SJCRH30 (cell line): ENCODE data around the gene MED23. TPM values are rescaled to one million over a fixed set of nuclear protein-coding genes. Genes with fewer than 3 reads are reported as not detected.
A peak's percentile ranks its signal among the peaks of the same experiment; 100 is the strongest.
"Not testable (repeated sequence)": the region's sequence is repeated elsewhere in the genome, so short reads cannot be mapped to it uniquely, and the experiment has no call there.

Experiments
- DNase-seq, 2 experiments: peaks; one replicate each; pipeline ENCODE4 v3.0.0-alpha.2; 2015 to 2020
- H3K27ac ChIP-seq: fragments of 250-450 bp; sonication (Bioruptor Pico); 2 replicates; pipeline ENCODE4 v1.5.1; 2020; ENCODE audit warnings: mild to moderate bottlenecking, moderate library complexity
- H3K27me3 ChIP-seq: fragments of 250-450 bp; sonication (Bioruptor Pico); 2 replicates; pipeline ENCODE4 v1.5.1; 2020; ENCODE audit warnings: mild to moderate bottlenecking, moderate library complexity
- H3K36me3 ChIP-seq: fragments of 250-450 bp; sonication (Bioruptor Pico); 2 replicates; pipeline ENCODE4 v1.5.1; 2020; ENCODE audit warnings: mild to moderate bottlenecking, moderate library complexity
- H3K4me1 ChIP-seq: fragments of 250-450 bp; sonication (Bioruptor Pico); 2 replicates; pipeline ENCODE4 v1.5.1; 2020; ENCODE audit warnings: mild to moderate bottlenecking, moderate library complexity
- H3K4me3 ChIP-seq: fragments of 250-450 bp; sonication (Bioruptor Pico); 2 replicates; pipeline ENCODE4 v1.5.1; 2020; ENCODE audit warnings: mild to moderate bottlenecking, moderate library complexity
- H3K9me3 ChIP-seq: fragments of 250-450 bp; sonication (Bioruptor Pico); replicated peaks from 2 replicates; pipeline ENCODE4 v1.5.1; 2020; ENCODE audit warnings: mild to moderate bottlenecking, moderate library complexity
- total RNA-seq: library from RNA; depleted of rRNA; stranded (reverse); fragments of >200 nt; shearing (Covaris generic); gene quantifications from 2 replicates; pipeline ENCODE4 v1.2.3, GENCODE V29; 2014

Gene MED23
- total RNA-seq, 1 experiment from 2014 or later, result 35.2 TPM

DNA sequence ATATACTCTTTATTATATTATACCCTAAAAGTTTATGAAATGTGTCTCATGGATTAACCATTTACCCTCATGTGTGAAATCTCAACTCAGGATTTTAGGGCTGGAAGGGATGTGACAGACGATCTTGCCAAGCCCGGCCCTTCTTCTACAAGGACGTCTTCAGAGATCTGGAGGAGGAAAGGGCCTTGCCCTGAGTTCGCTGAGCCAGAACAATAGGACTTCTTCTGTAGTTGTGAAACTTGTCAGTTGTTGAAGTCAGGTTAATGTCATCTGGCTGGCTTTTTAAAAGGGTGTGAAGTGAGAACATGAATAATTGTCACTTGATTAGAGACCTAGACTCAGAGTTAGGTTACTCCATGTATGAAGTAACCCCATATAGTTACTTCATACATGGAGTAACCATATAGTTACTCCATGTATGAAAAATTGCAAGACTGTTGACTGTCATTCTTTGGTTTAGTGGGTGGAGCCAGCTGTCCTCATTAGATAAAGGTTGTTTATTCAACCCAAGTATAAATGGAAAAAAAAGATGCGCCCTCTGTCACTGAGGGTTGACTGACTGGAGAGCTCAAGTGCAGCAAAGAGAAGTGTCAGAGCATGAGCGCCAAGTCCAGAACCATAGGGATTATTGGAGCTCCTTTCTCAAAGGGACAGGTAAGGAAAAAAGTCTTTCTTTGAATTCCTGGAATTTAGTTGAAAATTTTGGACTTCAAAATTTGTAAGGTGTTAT is 55.2 kb downstream of the MED23 start, which contains the start of gene ARG1:
Gene ARG1, plus strand, starts transcription at position 541 of the 730 bp plus-strand sequence. Its CDS starts 57 bp downstream, at position 598.
- Histone ChIP-seq H3K36me3 (no peaks in the 10 kb centered on the region), H3K4me1 (no peaks in the 10 kb centered on the region), H3K9me3 (no peaks in the 10 kb centered on the region), H3K27ac (no peak within 1 kb of the TSS), H3K4me3 (no peak within 1 kb of the TSS), H3K27me3 (no peaks in the 10 kb centered on the region)
- no peak for DNase-seq

DNA sequence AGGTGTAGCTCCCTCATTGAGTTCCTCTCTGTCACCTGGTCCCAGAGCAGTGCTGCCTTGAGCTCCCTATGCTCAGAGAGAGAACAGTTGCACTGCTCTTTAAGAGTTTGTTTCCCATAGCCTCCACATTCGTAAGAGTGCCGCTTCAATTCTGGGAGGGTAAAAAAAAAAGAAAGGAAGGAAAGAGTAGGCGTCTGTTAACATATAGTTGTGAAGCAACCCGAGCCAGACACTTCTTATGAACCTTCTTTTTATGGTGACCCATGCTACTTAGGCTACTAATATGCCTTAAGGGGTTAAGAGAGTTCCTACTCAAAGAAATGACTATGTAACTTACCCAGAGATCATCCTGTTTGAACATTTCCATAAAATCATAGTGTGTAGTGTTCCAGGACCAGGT is 59.3 kb downstream of the MED23 start:
- Histone ChIP-seq H3K9me3 (no peaks in the 10 kb centered on the region), H3K36me3 (no peaks in the 10 kb centered on the region), H3K27ac (no peak overlapping the region), H3K27me3 (no peaks in the 10 kb centered on the region), H3K4me3 (no peak overlapping the region), H3K4me1 (no peaks in the 10 kb centered on the region)
- DNase-seq, result no peak

DNA sequence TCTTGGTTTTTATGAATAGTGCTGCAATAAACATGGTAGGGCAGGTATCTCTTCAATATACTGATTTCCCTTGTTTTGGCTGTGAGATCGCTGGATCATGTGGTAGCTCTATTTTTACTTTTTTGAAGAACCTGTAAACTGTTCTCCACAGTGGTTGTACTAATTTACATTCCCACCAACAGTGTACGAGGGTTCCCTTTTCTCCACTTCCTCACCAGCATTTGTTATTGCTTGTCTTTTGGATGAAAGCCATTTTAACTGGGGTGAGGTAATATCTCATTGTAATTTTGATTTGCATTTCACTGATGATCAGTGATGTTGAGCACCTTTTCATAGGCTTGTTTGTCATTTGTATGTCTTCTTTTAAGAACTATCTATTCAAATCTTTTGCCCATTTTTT is 63.0 kb downstream of the MED23 start:
- H3K9me3 ChIP-seq, result no peaks in the 10 kb centered on the region
- no peaks in the 10 kb centered on the region for H3K4me1 ChIP-seq
- no peak for DNase-seq
- H3K4me3 ChIP-seq, result no peak overlapping the region
- H3K27me3 ChIP-seq, result no peaks in the 10 kb centered on the region
- H3K36me3 ChIP-seq, result no peaks in the 10 kb centered on the region
- no peak overlapping the region for H3K27ac ChIP-seq

DNA sequence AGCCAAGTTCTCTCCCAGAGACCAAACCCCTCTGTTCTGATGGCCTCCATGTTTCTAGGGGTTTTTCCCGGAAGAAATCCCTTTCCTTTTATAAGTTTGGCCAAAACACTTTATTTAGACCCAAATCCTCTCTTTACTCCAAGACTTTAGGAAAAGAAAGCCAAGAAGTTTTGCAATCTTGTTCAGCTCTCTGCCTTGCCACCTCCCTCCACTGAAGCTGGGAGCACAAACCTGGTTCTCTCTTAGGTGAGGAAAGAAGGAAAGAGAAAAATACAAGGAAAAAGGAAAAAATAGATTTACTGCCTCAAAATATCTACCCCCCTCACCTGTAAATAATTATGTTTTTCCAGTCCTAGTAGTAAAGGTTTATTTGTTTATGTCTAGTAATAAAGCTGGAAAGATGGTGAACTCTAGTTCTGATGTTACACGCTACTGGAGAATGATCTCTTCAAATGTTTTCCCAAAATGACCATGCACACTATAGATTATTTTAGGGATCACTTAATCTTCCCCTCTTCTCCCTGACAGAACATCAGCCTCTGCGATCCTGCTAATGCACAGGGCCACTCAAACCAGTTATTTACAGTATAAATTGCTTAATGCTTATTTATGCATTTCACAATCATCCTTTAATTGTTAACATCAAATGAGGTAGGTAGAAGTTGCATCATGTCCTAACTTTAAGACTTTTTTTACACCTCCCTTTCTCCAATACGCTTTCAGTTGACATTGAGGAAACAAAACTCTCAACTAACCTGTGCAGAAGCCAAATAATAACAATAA is 65.9 kb downstream of the MED23 start:
- Histone ChIP-seq H3K36me3 (no peaks in the 10 kb centered on the region), H3K4me1 (no peaks in the 10 kb centered on the region), H3K27ac (no peak overlapping the region), H3K4me3 (no peak overlapping the region), H3K9me3 (no peaks in the 10 kb centered on the region), H3K27me3 (no peaks in the 10 kb centered on the region)
- no peak for DNase-seq

- Histone ChIP-seq H3K9me3 (no peaks in the 10 kb centered on the region), H3K4me3 (no peak overlapping the region), H3K27ac (no peak overlapping the region), H3K36me3 (no peaks in the 10 kb centered on the region), H3K4me1 (no peaks in the 10 kb centered on the region), H3K27me3 (no peaks in the 10 kb centered on the region)
- DNase-seq, result no peak
Observed at GRCh38 chr6:131558922-131559321, 69.1 kb downstream of the MED23 start.

DNA sequence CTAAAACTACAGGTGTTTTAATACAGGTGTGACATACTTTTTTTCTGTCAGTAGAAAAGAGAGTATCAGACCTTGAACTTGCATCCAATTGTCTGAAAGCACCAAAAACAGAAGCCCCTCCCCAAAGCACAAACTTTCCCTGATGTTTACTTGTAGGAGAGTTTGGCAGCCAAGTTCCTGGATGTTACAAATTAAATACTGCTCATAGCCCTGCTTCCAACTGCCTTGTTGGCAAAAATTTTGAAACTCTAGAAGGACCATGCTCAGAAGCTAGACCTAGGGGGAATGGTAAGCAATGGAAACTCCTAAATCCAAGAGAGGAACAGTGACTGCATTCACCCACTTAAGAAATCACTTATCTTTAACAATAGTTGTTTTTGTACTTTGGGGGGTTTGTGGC is 72.0 kb downstream of the MED23 start:
- Histone ChIP-seq H3K9me3 (no peaks in the 10 kb centered on the region), H3K4me3 (no peak overlapping the region), H3K27me3 (no peaks in the 10 kb centered on the region), H3K27ac (no peak overlapping the region), H3K36me3 (no peaks in the 10 kb centered on the region), H3K4me1 (no peaks in the 10 kb centered on the region)
- DNase-seq, result peak in 1 of 2 experiments; percentile 24

DNA sequence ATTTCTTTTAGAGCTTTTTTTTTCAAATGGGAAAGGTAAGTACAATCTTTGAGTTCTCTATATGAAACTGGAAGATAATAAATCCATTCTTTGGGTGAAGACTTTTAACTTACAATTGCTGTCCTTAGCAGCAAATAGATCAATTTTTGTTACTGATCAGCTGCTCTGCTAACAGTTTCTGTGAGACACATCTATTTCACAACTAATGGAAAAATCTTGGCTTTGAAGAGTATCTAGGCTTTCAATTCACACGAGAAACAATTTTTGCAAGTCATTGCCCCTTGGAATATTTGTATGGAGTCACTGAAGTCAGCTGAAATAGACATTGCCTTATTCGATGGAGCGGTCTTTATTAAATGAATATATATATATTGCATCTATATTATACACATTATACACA is 75.5 kb downstream of the MED23 start:
- DNase-seq, result no peak
- Histone ChIP-seq H3K27ac (no peak overlapping the region), H3K9me3 (no peaks in the 10 kb centered on the region), H3K36me3 (no peaks in the 10 kb centered on the region), H3K4me1 (no peaks in the 10 kb centered on the region), H3K4me3 (no peak overlapping the region), H3K27me3 (no peaks in the 10 kb centered on the region)

DNA sequence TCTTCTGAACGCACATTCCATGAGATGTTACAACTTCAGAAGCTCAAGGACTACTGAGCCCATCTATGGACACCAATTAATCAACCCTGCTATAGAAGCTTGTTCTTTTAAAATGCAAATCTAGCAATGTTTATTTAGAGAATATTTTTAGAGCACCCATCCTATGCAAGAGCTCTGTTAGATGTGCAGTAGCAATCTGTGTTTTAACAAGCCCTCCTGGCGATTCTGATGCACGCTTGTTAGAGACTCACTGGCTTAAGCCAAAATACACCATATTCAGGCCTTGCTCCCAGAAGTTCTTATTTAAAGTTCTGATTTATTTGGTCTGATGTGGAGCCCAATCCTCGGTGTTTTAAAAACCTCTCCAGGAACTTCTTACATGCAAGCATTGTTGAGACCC is 76.1 kb downstream of the MED23 start:
- H3K9me3 ChIP-seq, result no peaks in the 10 kb centered on the region
- H3K27me3 ChIP-seq, result no peaks in the 10 kb centered on the region
- H3K36me3 ChIP-seq, result no peaks in the 10 kb centered on the region
- no peaks in the 10 kb centered on the region for H3K4me1 ChIP-seq
- no peak overlapping the region for H3K4me3 ChIP-seq
- no peak for DNase-seq
- H3K27ac ChIP-seq, result no peak overlapping the region

DNA sequence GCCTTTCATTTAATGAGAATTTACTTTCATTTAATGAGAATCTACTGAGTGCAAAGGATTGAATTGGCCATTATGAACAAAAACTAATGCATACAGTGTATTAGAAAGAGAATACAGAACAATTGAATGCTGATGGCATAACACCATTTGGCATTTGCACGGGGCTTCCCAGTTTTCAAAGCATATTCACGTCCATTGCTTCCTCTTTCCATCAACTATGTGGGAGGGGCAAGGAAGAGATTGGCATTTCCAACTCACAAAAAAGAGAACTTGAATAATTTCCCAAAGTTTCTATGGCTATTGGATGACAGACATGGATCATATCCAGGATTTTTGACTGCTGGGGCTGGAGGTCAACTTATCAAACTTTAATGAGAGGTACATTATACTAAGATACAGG is 78.2 kb downstream of the MED23 start:
- Histone ChIP-seq H3K9me3 (no peaks in the 10 kb centered on the region), H3K27me3 (no peaks in the 10 kb centered on the region), H3K4me3 (no peak overlapping the region), H3K36me3 (no peaks in the 10 kb centered on the region), H3K27ac (no peak overlapping the region), H3K4me1 (no peaks in the 10 kb centered on the region)
- no peak for DNase-seq

GRCh38 chr6:131548441-131548840 is 79.6 kb downstream of the MED23 start:
- no peak for DNase-seq
- no peak overlapping the region for H3K27ac ChIP-seq
- H3K4me3 ChIP-seq, result no peak overlapping the region
- H3K27me3 ChIP-seq, result no peaks in the 10 kb centered on the region
- no peaks in the 10 kb centered on the region for H3K4me1 ChIP-seq
- no peaks in the 10 kb centered on the region for H3K36me3 ChIP-seq
- H3K9me3 ChIP-seq, result no peaks in the 10 kb centered on the region

GRCh38 chr6:131547488-131547887 is 80.6 kb downstream of the MED23 start:
- no peaks in the 10 kb centered on the region for H3K4me1 ChIP-seq
- no peak overlapping the region for H3K27ac ChIP-seq

GRCh38 chr6:131545317-131545716 is 82.7 kb downstream of the MED23 start:
- H3K9me3 ChIP-seq, result no peaks in the 10 kb centered on the region
- H3K27me3 ChIP-seq, result no peaks in the 10 kb centered on the region
- no peak overlapping the region for H3K27ac ChIP-seq
- H3K4me1 ChIP-seq, result no peaks in the 10 kb centered on the region
- no peak for DNase-seq
- H3K36me3 ChIP-seq, result no peaks in the 10 kb centered on the region
- no peak overlapping the region for H3K4me3 ChIP-seq

More at GRCh38 chr6:131547488-131547887, 80.6 kb downstream of the MED23 start:
- no peaks in the 10 kb centered on the region for H3K27me3 ChIP-seq
- H3K9me3 ChIP-seq, result no peaks in the 10 kb centered on the region
- H3K4me3 ChIP-seq, result no peak overlapping the region
- H3K36me3 ChIP-seq, result no peaks in the 10 kb centered on the region
- DNase-seq, result no peak

DNA sequence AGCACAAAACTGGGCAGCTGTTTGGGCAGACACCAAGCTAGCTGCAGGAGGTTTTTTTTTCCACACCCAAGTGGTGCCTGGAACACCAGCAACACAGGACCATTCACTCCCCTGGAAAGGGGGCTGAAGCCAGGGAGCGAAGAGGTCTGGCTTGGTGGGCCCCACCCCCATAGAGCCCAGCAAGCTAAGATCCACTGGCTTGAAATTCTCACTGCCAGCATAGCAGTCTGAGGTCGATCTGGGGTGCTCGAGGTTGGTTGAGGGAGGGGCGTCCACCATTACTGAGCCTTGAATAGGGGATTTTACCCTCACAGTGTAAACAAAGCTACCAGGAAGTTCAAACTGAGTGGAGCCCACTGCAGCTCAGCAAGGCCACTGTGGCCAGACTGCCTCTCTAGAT is 89.4 kb downstream of the MED23 start:
- not testable (repeated sequence) for H3K4me3 ChIP-seq, H3K4me1 ChIP-seq, H3K36me3 ChIP-seq, DNase-seq, H3K27ac ChIP-seq, H3K27me3 ChIP-seq, H3K9me3 ChIP-seq

DNA sequence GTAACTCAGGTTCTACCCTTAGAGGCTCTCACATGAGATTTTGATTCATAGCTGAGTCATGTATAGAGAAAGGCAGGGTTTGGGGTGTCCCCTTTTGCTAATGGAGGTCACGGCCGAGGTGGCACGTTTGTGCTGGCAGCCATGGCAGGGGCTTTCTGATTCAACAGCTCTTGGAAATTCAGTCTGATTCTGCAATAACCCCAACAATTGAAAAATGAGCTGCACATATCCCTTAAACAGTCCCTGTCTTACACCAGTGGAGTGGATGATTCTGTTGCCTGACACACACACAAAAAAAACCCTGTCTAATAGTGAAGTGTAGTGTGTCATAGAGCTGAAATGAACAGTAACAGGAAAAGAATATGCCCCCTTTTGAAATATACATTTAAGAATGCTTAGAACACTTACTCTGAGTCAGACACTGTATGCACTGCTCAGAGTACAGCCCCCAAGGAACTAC is 95.4 kb downstream of the MED23 start:
- H3K27me3 ChIP-seq, result no peaks in the 10 kb centered on the region
- H3K4me3 ChIP-seq, result no peak overlapping the region
- no peaks in the 10 kb centered on the region for H3K36me3 ChIP-seq
- no peak for DNase-seq
- no peaks in the 10 kb centered on the region for H3K9me3 ChIP-seq
- H3K27ac ChIP-seq, result no peak overlapping the region
- H3K4me1 ChIP-seq, result no peaks in the 10 kb centered on the region

GRCh38 chr6:131531681-131532080 is 96.4 kb downstream of the MED23 start:
- not testable (repeated sequence) for H3K9me3 ChIP-seq

More at GRCh38 chr6:131531681-131532080, 96.4 kb downstream of the MED23 start:
- not testable (repeated sequence) for DNase-seq, H3K36me3 ChIP-seq, H3K4me1 ChIP-seq, H3K4me3 ChIP-seq, H3K27me3 ChIP-seq, H3K27ac ChIP-seq
